ENCODE results near the gene ATG4C. TPM values are rescaled to one million over a fixed set of nuclear protein-coding genes. Genes with fewer than 3 reads are reported as not detected.
A peak's percentile ranks its signal among the peaks of the same experiment; 100 is the strongest.

ATG4C gene
- total RNA-seq, 4 donors from 2014 or later: 0.95 to 7.5 (median 5.7) TPM

GRCh38 chr1:62912028-62912638 lies 128.2 kb downstream of the ATG4C start:
- no peaks in the 10 kb centered on the region for H3K9me3 ChIP-seq
- H3K36me3 ChIP-seq: no peaks in the 10 kb centered on the region
- no peaks in the 10 kb centered on the region for H3K4me1 ChIP-seq
- intact Hi-C loops (cut with DNase I): no loop called here
- no peak overlapping the region for H3K4me3 ChIP-seq
- H3K27me3 ChIP-seq: peaks cover 0 to 6% (median 0%) of the 10 kb centered on the region in 4 donors
- no peak for DNase-seq
- no peak overlapping the region for H3K27ac ChIP-seq
- TF ChIP-seq POLR2A (IDR thresholded peaks at IDR 0.05) (no peak), CTCF (IDR thresholded peaks at IDR 0.05) (peak in 5 of 6 experiments; percentile 24 to 50 (median 36))

Other genes starting within 250 kb of the ATG4C start
- gene ANGPTL3, start 186.6 kb upstream of the ATG4C start, total RNA-seq: not detected
- 10 to 100 TPM in 3 of 4 donors, 1 to 10 TPM in 1; 7.8 to 56.5 (median 19.1) TPM for gene DOCK7, start 95.7 kb upstream of the ATG4C start, total RNA-seq

Measured in esophagus squamous epithelium (tissue), 5 donors.